GM18907 (cell line): ENCODE measurements around the gene CHMP4A.

ENCODE experiments used
- ATAC-seq: cut with Tn5 transposase; IDR thresholded peaks from one replicate; pipeline ENCODE4 v1.9.1; 2021; ENCODE audit warnings: mild to moderate bottlenecking, moderate library complexity; ENCODE audit not compliant: unreplicated experiment

The CHMP4A gene

GRCh38 chr14:24198814-24199524 lies 14.3 kb downstream of the CHMP4A start:
- ATAC-seq = no peak

- ATAC-seq = no peak
Measured at GRCh38 chr14:24197056-24197450, 16.2 kb downstream of the CHMP4A start.

GRCh38 chr14:24196071-24197055 lies 16.9 kb downstream of the CHMP4A start:
- ATAC-seq = peak; percentile 25

- peak; percentile 85 for ATAC-seq
Measured at GRCh38 chr14:24195186-24196070, 17.9 kb downstream of the CHMP4A start, which contains the start of gene TM9SF1. TSS of gene TM9SF1 (minus strand) at chr14:24195441. CDS start at chr14:24195019, 422 bp downstream.

GRCh38 chr14:24194873-24195185 lies 18.5 kb downstream of the CHMP4A start:
- ATAC-seq = no peak

- ATAC-seq = no peak
Measured at GRCh38 chr14:24194186-24194872, 19.0 kb downstream of the CHMP4A start.

GRCh38 chr14:24192933-24193332 lies 20.4 kb downstream of the CHMP4A start:
- ATAC-seq = no peak

GRCh38 chr14:24190416-24190815 lies 22.9 kb downstream of the CHMP4A start:
- ATAC-seq = no peak

GRCh38 chr14:24189460-24189859 lies 23.8 kb downstream of the CHMP4A start:
- no peak for ATAC-seq

GRCh38 chr14:24189059-24189375 lies 24.3 kb downstream of the CHMP4A start:
- no peak for ATAC-seq

- ATAC-seq = peak; percentile 80
Measured at GRCh38 chr14:24188251-24189058, 24.8 kb downstream of the CHMP4A start, which contains the start of gene IPO4. TSS of gene IPO4 (minus strand) at chr14:24188816. CDS start at chr14:24188787, 29 bp downstream.

- ATAC-seq = no peak
Measured at GRCh38 chr14:24187539-24187915, 25.8 kb downstream of the CHMP4A start.

- no peak for ATAC-seq
Measured at GRCh38 chr14:24186831-24187538, 26.3 kb downstream of the CHMP4A start.

GRCh38 chr14:24185741-24186140 lies 27.5 kb downstream of the CHMP4A start:
- ATAC-seq = no peak

- no peak for ATAC-seq
Measured at GRCh38 chr14:24185026-24185425, 28.3 kb downstream of the CHMP4A start.

- no peak for ATAC-seq
Measured at GRCh38 chr14:24184104-24184970, 29.0 kb downstream of the CHMP4A start.

GRCh38 chr14:24183014-24183481 lies 30.2 kb downstream of the CHMP4A start:
- ATAC-seq = no peak
